GM13976 (cell line): ENCODE measurements around the gene KIRREL3.

Experiments
- DNase-seq: peaks from one replicate; pipeline ENCODE4 v3.0.0; 2012; ENCODE audit warnings: low spot score
- CTCF ChIP-seq: IDR thresholded peaks from 2 replicates; pipeline ENCODE4 v1.5.1; 2012; ENCODE audit warnings: borderline replicate concordance, mild to moderate bottlenecking; ENCODE audit not compliant: insufficient read depth; ENCODE audit errors: extremely low read depth, missing control alignments, control extremely low read depth
- in situ Hi-C: fragments of 300-500 bp; cut with MboI; formaldehyde crosslinking; loops from one replicate; pipeline ENCODE4 v1.12.0; 2022; ENCODE audit warnings: low sequenced_read_pairs, mixed read lengths, inconsistent platforms; ENCODE audit not compliant: unreplicated experiment

KIRREL3 gene

GRCh38 chr11:126988655-126989054, 11.9 kb downstream of the KIRREL3 start:
- DNase-seq, result no peak
- TF ChIP-seq CTCF, result no peak
- in situ Hi-C loops, result no loop called here

DNA sequence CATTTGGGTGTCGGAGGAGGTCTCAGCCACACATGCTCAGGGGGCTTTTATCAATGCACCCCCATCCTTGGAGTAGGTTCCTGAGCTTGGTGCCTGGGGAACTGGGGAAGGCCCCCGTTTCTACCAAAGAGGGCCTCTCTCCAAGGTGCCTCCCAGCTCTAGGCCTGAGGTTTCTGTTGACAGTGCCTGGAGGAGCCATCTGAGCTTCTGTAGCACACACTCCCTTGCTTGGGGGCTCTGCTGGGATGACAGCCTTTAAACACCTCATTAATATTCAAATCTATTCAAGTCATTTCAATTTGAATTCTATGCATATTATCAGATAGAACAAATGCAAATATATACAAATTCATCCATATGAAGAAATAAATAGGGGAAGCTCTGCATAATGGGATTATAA, 18.9 kb downstream of the KIRREL3 start:
- DNase-seq, result no peak
- TF ChIP-seq CTCF, result no peak
- in situ Hi-C loops, result no loop called here

DNA sequence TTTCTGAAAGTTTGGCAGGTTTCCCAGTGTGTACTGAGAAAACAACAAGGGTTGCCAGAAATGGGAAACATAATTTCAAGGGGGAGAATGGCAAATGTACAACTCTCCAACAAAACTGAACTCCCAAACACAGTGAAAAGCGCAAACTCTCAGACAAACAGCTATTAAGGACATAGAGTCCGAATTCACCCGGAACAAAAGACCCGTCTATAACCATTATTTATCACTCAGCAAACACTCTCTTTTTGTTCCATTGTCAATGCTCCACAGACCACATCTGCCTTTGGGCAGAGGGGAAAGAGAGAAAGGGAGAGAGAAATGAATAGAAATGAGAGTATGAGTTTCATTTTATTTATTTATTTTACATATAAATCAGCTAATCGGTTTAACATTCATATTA, 21.7 kb downstream of the KIRREL3 start:
- DNase-seq, result no peak
- no peak for TF ChIP-seq CTCF
- in situ Hi-C loops, result no loop called here

- no peak for TF ChIP-seq CTCF
- DNase-seq, result no peak
- in situ Hi-C loops, result no loop called here
Observed at GRCh38 chr11:126978165-126978564, 22.4 kb downstream of the KIRREL3 start.

DNA sequence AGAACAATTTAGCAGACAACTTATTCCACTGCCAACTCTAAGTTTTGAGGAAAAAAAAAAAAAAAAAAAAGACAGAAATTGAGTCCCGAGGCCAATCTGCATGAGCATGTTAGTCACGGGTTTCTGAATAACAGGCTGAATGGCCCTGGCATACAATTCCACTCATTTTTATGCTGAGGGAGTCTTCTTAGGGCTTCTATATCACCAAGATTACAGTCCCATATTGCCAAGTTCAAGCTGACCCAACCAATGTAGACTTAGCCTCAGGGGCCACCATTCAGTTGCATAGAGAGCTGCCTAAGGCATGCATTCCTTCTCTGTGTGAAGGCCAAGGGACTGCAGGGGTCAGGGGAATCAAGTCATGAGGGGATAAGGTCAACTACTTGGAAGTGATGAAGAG, 27.5 kb downstream of the KIRREL3 start:
- no peak for TF ChIP-seq CTCF
- DNase-seq, result no peak
- in situ Hi-C loops, result no loop called here

DNA sequence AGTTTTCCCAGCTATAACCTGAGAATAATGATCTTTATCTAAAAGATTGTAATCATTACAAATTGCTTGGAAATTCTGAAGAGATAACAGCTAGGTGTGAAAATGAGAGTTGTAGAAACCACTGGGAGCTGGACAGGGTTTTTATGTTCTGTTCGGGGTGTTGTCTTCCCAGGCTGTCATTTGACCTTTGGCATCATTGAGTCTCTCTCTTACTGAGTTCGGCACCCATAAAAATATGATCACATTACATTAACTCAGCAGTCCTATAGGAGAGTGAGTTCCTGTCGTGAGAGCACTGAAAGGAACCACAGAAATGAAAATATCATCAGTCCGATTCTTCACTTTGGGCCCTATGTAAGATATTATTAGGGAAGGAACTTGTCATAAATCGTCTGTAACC, 29.3 kb downstream of the KIRREL3 start:
- TF ChIP-seq CTCF, result no peak
- DNase-seq, result no peak
- in situ Hi-C loops, result no loop called here

DNA sequence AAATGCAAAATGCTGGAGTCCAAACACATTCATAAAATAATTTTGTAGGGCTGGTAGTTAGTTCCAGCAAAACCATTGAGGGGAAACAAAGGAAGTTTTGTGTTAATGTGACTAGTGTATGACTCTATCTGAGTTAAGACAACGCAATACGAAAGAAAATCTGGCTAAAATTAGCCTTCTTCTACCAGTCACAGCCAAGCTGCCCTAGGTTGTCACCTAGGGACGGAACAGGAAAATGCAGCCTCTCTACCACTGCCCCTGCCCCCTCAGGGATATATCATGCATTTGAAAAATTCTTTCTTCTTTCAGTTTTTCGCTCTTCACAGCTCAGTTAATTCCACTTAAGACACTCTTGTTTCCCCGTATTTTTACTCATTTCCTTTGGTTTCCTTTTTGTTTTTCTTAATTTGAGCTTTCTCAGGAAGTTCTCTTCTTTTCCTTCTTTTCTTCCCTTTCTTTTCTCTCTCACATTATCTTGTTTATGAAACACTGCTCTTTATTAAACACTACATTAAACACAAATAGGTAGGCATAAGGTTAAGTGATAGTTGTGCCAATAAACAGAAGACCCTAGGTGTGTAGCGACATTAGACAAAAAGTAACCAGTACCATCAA, 30.6 kb downstream of the KIRREL3 start:
- no peak for TF ChIP-seq CTCF
- in situ Hi-C loops, result no loop called here
- DNase-seq, result no peak
